Measurements from ENCODE around the gene CHN2.

The CHN2 gene

DNA sequence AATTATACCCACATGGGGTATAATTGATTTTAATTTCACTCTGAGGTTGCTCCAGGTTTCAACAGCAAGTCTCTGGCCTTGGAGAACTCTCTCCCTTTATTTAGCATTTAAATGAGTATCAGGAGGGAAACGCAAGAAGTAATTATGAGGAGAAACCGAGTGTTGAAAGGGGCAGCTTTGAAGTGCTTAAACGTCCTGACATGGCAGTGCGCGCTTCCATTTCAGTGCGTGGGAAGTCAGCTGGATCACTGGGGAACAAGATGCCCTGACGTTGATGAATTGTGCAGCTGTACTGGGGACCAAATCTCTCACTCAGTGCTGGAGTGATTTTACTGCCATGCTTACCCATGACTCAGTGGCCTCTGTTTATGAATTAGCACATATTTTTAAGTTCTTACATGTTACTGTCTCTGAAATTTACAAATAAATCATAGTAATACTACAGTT lies 263.0 kb downstream of the CHN2 start (continued):
- TF ChIP-seq TOX (CRISPR knock-in tag; IDR thresholded peaks at IDR 0.05; ENCODE audit: borderline replicate concordance) (no peak), ARNTL (CRISPR knock-in tag; IDR thresholded peaks at IDR 0.05; ENCODE audit: borderline replicate concordance, low read depth) (no peak)

DNA sequence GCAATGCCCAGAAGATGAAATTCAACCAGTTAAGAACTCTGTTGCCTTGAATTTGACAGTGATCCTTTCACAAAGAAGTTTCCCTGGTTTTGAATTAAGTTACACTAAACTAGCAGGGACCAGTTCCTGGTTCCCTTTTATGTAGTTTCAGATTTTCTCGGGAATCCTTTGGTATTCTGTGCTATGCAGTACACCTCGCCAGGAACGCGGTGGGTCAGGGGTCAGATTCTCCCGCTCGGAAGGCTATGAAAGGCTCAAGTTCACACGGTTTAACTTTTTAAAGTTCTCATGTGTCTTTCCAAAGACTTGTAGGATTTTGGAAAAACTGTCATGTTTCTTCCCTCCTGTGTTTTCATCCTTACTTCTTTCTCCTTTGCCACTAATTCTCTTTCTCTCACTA lies 264.4 kb downstream of the CHN2 start:
- ATAC-seq = no peak
- TF ChIP-seq ZNF565 (CRISPR knock-in tag; conservative IDR thresholded peaks at IDR 0.05; ENCODE audit: low read depth) (no peak), GLIS3 (CRISPR knock-in tag; IDR thresholded peaks at IDR 0.05) (no peak), ZC3H10 (CRISPR knock-in tag; IDR thresholded peaks at IDR 0.05) (no peak), RARB (CRISPR knock-in tag; IDR thresholded peaks at IDR 0.05) (no peak), ZNF8 (CRISPR knock-in tag; IDR thresholded peaks at IDR 0.05) (no peak), ESRRG (CRISPR knock-in tag; IDR thresholded peaks at IDR 0.05) (no peak), OSR1 (CRISPR knock-in tag; IDR thresholded peaks at IDR 0.05) (no peak), ZFP30 (CRISPR knock-in tag; IDR thresholded peaks at IDR 0.05) (no peak), ARNTL (CRISPR knock-in tag; IDR thresholded peaks at IDR 0.05; ENCODE audit: borderline replicate concordance, low read depth) (no peak), CSDC2 (CRISPR knock-in tag; IDR thresholded peaks at IDR 0.05) (no peak), TOX (CRISPR knock-in tag; IDR thresholded peaks at IDR 0.05; ENCODE audit: borderline replicate concordance) (no peak), SNAI2 (CRISPR knock-in tag; IDR thresholded peaks at IDR 0.05) (no peak), ZNF70 (CRISPR knock-in tag; IDR thresholded peaks at IDR 0.05) (no peak)
- TF ChIP-seq, protein P1, sequence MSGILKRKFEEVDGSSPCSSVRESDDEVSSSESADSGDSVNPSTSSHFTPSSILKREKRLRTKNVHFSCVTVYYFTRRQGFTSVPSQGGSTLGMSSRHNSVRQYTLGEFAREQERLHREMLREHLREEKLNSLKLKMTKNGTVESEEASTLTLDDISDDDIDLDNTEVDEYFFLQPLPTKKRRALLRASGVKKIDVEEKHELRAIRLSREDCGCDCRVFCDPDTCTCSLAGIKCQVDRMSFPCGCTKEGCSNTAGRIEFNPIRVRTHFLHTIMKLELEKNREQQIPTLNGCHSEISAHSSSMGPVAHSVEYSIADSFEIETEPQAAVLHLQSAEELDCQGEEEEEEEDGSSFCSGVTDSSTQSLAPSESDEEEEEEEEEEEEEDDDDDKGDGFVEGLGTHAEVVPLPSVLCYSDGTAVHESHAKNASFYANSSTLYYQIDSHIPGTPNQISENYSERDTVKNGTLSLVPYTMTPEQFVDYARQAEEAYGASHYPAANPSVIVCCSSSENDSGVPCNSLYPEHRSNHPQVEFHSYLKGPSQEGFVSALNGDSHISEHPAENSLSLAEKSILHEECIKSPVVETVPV (CRISPR knock-in tag; IDR thresholded peaks at IDR 0.05) = no peak
- TF ChIP-seq, protein P2, sequence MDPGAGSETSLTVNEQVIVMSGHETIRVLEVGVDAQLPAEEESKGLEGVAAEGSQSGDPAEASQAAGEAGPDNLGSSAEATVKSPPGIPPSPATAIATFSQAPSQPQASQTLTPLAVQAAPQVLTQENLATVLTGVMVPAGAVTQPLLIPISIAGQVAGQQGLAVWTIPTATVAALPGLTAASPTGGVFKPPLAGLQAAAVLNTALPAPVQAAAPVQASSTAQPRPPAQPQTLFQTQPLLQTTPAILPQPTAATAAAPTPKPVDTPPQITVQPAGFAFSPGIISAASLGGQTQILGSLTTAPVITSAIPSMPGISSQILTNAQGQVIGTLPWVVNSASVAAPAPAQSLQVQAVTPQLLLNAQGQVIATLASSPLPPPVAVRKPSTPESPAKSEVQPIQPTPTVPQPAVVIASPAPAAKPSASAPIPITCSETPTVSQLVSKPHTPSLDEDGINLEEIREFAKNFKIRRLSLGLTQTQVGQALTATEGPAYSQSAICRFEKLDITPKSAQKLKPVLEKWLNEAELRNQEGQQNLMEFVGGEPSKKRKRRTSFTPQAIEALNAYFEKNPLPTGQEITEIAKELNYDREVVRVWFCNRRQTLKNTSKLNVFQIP (CRISPR knock-in tag; IDR thresholded peaks at IDR 0.05; ENCODE audit: borderline replicate concordance, low read depth) = no peak
- TF ChIP-seq, protein P3, sequence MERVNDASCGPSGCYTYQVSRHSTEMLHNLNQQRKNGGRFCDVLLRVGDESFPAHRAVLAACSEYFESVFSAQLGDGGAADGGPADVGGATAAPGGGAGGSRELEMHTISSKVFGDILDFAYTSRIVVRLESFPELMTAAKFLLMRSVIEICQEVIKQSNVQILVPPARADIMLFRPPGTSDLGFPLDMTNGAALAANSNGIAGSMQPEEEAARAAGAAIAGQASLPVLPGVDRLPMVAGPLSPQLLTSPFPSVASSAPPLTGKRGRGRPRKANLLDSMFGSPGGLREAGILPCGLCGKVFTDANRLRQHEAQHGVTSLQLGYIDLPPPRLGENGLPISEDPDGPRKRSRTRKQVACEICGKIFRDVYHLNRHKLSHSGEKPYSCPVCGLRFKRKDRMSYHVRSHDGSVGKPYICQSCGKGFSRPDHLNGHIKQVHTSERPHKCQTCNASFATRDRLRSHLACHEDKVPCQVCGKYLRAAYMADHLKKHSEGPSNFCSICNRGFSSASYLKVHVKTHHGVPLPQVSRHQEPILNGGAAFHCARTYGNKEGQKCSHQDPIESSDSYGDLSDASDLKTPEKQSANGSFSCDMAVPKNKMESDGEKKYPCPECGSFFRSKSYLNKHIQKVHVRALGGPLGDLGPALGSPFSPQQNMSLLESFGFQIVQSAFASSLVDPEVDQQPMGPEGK (CRISPR knock-in tag; IDR thresholded peaks at IDR 0.05; ENCODE audit: borderline replicate concordance) = no peak
- TF ChIP-seq, protein P4, sequence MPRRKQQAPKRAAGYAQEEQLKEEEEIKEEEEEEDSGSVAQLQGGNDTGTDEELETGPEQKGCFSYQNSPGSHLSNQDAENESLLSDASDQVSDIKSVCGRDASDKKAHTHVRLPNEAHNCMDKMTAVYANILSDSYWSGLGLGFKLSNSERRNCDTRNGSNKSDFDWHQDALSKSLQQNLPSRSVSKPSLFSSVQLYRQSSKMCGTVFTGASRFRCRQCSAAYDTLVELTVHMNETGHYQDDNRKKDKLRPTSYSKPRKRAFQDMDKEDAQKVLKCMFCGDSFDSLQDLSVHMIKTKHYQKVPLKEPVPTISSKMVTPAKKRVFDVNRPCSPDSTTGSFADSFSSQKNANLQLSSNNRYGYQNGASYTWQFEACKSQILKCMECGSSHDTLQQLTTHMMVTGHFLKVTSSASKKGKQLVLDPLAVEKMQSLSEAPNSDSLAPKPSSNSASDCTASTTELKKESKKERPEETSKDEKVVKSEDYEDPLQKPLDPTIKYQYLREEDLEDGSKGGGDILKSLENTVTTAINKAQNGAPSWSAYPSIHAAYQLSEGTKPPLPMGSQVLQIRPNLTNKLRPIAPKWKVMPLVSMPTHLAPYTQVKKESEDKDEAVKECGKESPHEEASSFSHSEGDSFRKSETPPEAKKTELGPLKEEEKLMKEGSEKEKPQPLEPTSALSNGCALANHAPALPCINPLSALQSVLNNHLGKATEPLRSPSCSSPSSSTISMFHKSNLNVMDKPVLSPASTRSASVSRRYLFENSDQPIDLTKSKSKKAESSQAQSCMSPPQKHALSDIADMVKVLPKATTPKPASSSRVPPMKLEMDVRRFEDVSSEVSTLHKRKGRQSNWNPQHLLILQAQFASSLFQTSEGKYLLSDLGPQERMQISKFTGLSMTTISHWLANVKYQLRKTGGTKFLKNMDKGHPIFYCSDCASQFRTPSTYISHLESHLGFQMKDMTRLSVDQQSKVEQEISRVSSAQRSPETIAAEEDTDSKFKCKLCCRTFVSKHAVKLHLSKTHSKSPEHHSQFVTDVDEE (CRISPR knock-in tag; IDR thresholded peaks at IDR 0.05) = no peak

DNA sequence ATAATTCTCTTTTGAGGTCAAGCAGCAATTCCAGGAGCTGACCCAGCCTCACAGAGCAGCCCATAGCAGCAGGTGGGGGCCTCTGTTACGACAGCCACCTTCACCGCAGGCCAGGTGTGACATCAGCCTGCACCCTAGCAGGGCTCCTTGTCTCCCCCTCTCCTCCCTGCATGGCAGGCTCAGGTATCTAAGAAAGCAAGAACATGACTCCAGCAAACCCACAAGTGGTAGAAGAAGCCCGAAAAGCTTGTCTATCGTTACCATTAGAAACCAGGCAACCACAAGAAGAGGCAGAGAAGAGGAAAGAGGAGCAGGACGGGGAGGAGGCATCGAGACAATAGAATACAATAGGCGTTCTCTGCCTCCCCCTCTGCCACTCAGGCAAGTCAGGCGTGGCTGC lies 265.0 kb downstream of the CHN2 start:
- TF ChIP-seq, protein P3 (CRISPR knock-in tag; IDR thresholded peaks at IDR 0.05; ENCODE audit: borderline replicate concordance) = no peak
- TF ChIP-seq RARB (CRISPR knock-in tag; IDR thresholded peaks at IDR 0.05) (no peak), SNAI2 (CRISPR knock-in tag; IDR thresholded peaks at IDR 0.05) (no peak), ZFP3 (CRISPR knock-in tag; IDR thresholded peaks at IDR 0.05) (no peak), BACH2 (CRISPR knock-in tag; IDR thresholded peaks at IDR 0.05; ENCODE audit: borderline replicate concordance) (no peak), ZC3H10 (CRISPR knock-in tag; IDR thresholded peaks at IDR 0.05) (no peak), ARNTL (CRISPR knock-in tag; IDR thresholded peaks at IDR 0.05; ENCODE audit: borderline replicate concordance, low read depth) (no peak), TOX (CRISPR knock-in tag; IDR thresholded peaks at IDR 0.05; ENCODE audit: borderline replicate concordance) (no peak), ESRRG (CRISPR knock-in tag; IDR thresholded peaks at IDR 0.05) (no peak), ZNF8 (CRISPR knock-in tag; IDR thresholded peaks at IDR 0.05) (no peak), GLIS3 (CRISPR knock-in tag; IDR thresholded peaks at IDR 0.05) (no peak)
- TF ChIP-seq, protein P5, sequence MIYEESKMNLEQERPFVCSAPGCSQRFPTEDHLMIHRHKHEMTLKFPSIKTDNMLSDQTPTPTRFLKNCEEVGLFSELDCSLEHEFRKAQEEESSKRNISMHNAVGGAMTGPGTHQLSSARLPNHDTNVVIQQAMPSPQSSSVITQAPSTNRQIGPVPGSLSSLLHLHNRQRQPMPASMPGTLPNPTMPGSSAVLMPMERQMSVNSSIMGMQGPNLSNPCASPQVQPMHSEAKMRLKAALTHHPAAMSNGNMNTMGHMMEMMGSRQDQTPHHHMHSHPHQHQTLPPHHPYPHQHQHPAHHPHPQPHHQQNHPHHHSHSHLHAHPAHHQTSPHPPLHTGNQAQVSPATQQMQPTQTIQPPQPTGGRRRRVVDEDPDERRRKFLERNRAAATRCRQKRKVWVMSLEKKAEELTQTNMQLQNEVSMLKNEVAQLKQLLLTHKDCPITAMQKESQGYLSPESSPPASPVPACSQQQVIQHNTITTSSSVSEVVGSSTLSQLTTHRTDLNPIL (CRISPR knock-in tag; IDR thresholded peaks at IDR 0.05; ENCODE audit: low read depth) = no peak
- ATAC-seq = no peak

Data from SK-N-SH treated with all-trans-retinoic acid at 6 μM for 48 hours (cell line).